Neural cell (in vitro differentiated cells): ENCODE results near the gene FBXO21. TPM values are rescaled to one million over a fixed set of nuclear protein-coding genes. Genes with fewer than 3 reads are reported as not detected.
A peak's percentile ranks its signal among the peaks of the same experiment; 100 is the strongest.

Source experiments
- H2AFZ ChIP-seq: fragments of 200-600, 300-800 bp; sonication (generic), shearing (Covaris generic); 2 replicates; pipeline ENCODE4 v1.6.0; 2014; ENCODE audit warnings: low read depth, mild to moderate bottlenecking, antibody characterized with exemption, low read length, moderate library complexity
- H3F3A ChIP-seq: fragments of 200-600 bp; shearing (Covaris generic); 2 replicates; pipeline ENCODE4 v1.6.1; 2016; ENCODE audit warnings: mild to moderate bottlenecking, moderate library complexity, mixed read lengths, antibody characterized with exemption, low read length; ENCODE audit not compliant: insufficient read depth, poor library complexity, severe bottlenecking
- H3K27ac ChIP-seq: fragments of 200-600, 300-800 bp; sonication (generic), shearing (Covaris generic); 2 replicates; pipeline ENCODE4 v1.5.1; 2014; ENCODE audit warnings: mild to moderate bottlenecking, low read length, moderate library complexity
- H3K27me3 ChIP-seq: fragments of 300-800, 200-600 bp; sonication (generic), shearing (Covaris generic); 2 replicates; pipeline ENCODE4 v1.6.0; 2014; ENCODE audit warnings: mild to moderate bottlenecking, low read depth, low read length, moderate library complexity; ENCODE audit not compliant: insufficient read depth
- H3K36me3 ChIP-seq: fragments of 300-800, 200-600 bp; sonication (generic), shearing (Covaris generic); 2 replicates; pipeline ENCODE4 v1.5.1; 2014; ENCODE audit warnings: mild to moderate bottlenecking, antibody characterized with exemption, low read length, moderate library complexity; ENCODE audit not compliant: insufficient read depth
- H3K4me2 ChIP-seq: fragments of 300-800, 200-600 bp; sonication (generic), shearing (Covaris generic); 2 replicates; pipeline ENCODE4 v1.6.0; 2014; ENCODE audit warnings: mild to moderate bottlenecking, low read length
- H3K4me3 ChIP-seq: fragments of 300-800, 200-600 bp; sonication (generic), shearing (Covaris generic); 2 replicates; pipeline ENCODE4 v1.5.1; 2014; ENCODE audit warnings: mild to moderate bottlenecking, low read length, moderate library complexity
- H3K79me2 ChIP-seq: fragments of 200-600 bp; shearing (Covaris generic); replicated peaks from 2 replicates; pipeline ENCODE4 v1.6.0; 2014; ENCODE audit warnings: mild to moderate bottlenecking, low read length, moderate library complexity; ENCODE audit not compliant: insufficient read depth
- H3K9ac ChIP-seq: fragments of 300-800, 200-600 bp; sonication (generic), shearing (Covaris generic); 2 replicates; pipeline ENCODE4 v1.6.1; 2016; ENCODE audit warnings: mild to moderate bottlenecking, low read length, mixed read lengths
- H3K9me2 ChIP-seq: fragments of 200-600 bp; shearing (Covaris generic); 2 replicates; pipeline ENCODE4 v1.6.1; 2016; ENCODE audit warnings: mild to moderate bottlenecking, low read length, mixed read lengths; ENCODE audit not compliant: insufficient read depth
- H3K9me3 ChIP-seq: fragments of 200-600, 300-800 bp; sonication (generic), shearing (Covaris generic); 2 replicates; pipeline ENCODE4 v1.6.1; 2016; ENCODE audit warnings: mild to moderate bottlenecking, mixed run types, low read length, moderate library complexity, mixed read lengths
- H4K20me1 ChIP-seq: fragments of 200-600 bp; shearing (Covaris generic); 2 replicates; pipeline ENCODE4 v1.6.1; 2016; ENCODE audit warnings: mild to moderate bottlenecking, mixed run types; ENCODE audit not compliant: insufficient read depth
- CTCF ChIP-seq: fragments of 450-650 bp; IDR thresholded peaks from 2 replicates; pipeline ENCODE4 v1.5.1; 2014; ENCODE audit warnings: antibody characterized with exemption, mild to moderate bottlenecking, moderate library complexity; ENCODE audit not compliant: poor library complexity, severe bottlenecking
- EP300 ChIP-seq: fragments of 450-650 bp; conservative IDR thresholded peaks from 2 replicates; pipeline ENCODE4 v1.6.1; 2014; ENCODE audit warnings: antibody characterized with exemption, mild to moderate bottlenecking, moderate library complexity; ENCODE audit not compliant: poor library complexity, severe bottlenecking
- EZH2 ChIP-seq: fragments of 200-600, 300-800 bp; shearing (Covaris generic), sonication (generic); IDR thresholded peaks from 2 replicates; pipeline ENCODE4 v1.6.1; 2014; ENCODE audit warnings: antibody characterized with exemption, low read length, borderline replicate concordance, mild to moderate bottlenecking; ENCODE audit not compliant: insufficient read depth, poor library complexity, severe bottlenecking
- MXI1 ChIP-seq: fragments of 450-650 bp; conservative IDR thresholded peaks from 2 replicates; pipeline ENCODE4 v1.6.1; 2014; ENCODE audit warnings: antibody characterized with exemption, mild to moderate bottlenecking; ENCODE audit not compliant: poor library complexity, severe bottlenecking
- POLR2AphosphoS5 ChIP-seq: IDR thresholded peaks from 2 replicates; pipeline ENCODE4 v1.6.1; 2012
- RAD21 ChIP-seq: fragments of 450-650 bp; conservative IDR thresholded peaks from 2 replicates; pipeline ENCODE4 v1.6.1; 2014; ENCODE audit warnings: antibody characterized with exemption, mild to moderate bottlenecking, moderate library complexity
- REST ChIP-seq: IDR thresholded peaks from 2 replicates; pipeline ENCODE4 v1.6.1; 2012; ENCODE audit warnings: borderline replicate concordance
- SMC3 ChIP-seq: fragments of 450-650 bp; conservative IDR thresholded peaks from 2 replicates; pipeline ENCODE4 v1.6.1; 2014; ENCODE audit warnings: antibody characterized with exemption, mild to moderate bottlenecking, moderate library complexity; ENCODE audit not compliant: poor library complexity
- TAF1 ChIP-seq: IDR thresholded peaks from 2 replicates; pipeline ENCODE4 v1.6.1; 2012; ENCODE audit warnings: low read depth
- polyA plus RNA-seq: library from polyadenylated mRNA; depleted of rRNA; stranded (reverse); fragments of >200 nt; gene quantifications from 2 replicates; pipeline ENCODE4 v1.2.3, GENCODE V29; 2014

Gene FBXO21
- polyA plus RNA-seq, 1 donor from 2014 or later, result 127 TPM

GRCh38 chr12:117129391-117129790, 60.9 kb downstream of the FBXO21 start:
- H3K36me3 ChIP-seq, result no peaks in the 10 kb centered on the region
- no peaks in the 10 kb centered on the region for H3F3A ChIP-seq
- no peak overlapping the region for H3K4me2 ChIP-seq
- no peaks in the 10 kb centered on the region for H3K9me2 ChIP-seq
- H3K9ac ChIP-seq, result no peak overlapping the region
- H3K27me3 ChIP-seq, result no peaks in the 10 kb centered on the region
- no peak overlapping the region for H3K27ac ChIP-seq
- no peak overlapping the region for H3K4me3 ChIP-seq
- H3K9me3 ChIP-seq, result peaks cover 15% of the 10 kb centered on the region
- no peaks in the 10 kb centered on the region for H4K20me1 ChIP-seq
- no peak overlapping the region for H2AFZ ChIP-seq
- TF ChIP-seq RAD21 (no peak), SMC3 (no peak), POLR2AphosphoS5 (no peak), EP300 (no peak), TAF1 (no peak), CTCF (no peak), REST (no peak), EZH2 (no peak), MXI1 (no peak)
- H3K79me2 ChIP-seq, result no peaks in the 10 kb centered on the region

- Histone ChIP-seq H3K27ac (no peak overlapping the region), H3K36me3 (no peaks in the 10 kb centered on the region), H3F3A (no peaks in the 10 kb centered on the region), H3K27me3 (no peaks in the 10 kb centered on the region), H3K4me3 (no peak overlapping the region), H2AFZ (no peak overlapping the region), H3K4me2 (no peak overlapping the region), H3K9ac (no peak overlapping the region), H3K9me3 (peaks cover 15% of the 10 kb centered on the region), H3K9me2 (no peaks in the 10 kb centered on the region), H4K20me1 (no peaks in the 10 kb centered on the region), H3K79me2 (no peaks in the 10 kb centered on the region)
- TF ChIP-seq POLR2AphosphoS5 (peak; percentile 100), MXI1 (peak; percentile 14), TAF1 (no peak), EP300 (peak; percentile 100)
Measured at GRCh38 chr12:117127933-117128823, 62.1 kb downstream of the FBXO21 start.
